ENCODE measurements around the gene RNU6-9.

The RNU6-9 gene

DNA sequence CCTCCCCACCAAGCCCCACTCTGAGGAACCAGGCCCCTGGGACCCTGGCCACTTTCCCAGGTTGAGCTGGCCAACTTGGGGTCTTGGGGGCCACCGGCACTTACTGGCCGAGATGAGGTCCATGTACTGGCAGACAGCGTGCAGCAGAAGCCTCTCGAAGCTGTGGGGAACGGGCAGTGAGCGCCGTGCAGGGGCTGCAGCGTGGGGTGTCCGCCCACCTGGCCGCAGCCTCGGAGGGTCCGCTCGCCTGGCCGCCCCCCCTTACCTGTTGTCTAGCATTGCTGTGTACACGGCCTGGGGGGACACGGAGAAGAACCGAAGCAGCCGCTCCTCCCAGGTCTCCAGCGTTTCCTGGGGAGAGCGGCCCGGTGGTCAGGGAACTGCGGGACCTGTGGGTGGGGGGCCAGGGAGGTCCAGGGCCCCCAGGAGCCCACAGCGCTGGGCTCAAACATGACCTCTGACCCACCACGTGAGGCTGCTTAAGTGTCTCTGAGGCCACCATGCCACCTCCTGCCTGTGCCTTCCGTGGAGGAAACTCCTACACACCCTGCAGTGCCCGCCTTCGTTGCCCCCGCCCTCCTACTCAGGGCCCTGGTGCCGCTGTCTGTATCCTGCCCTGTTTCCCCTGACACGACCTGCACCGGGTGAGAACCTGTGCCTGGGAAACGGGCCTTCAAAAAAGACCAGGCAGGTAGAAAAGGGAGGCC lies 6.2 kb downstream of the RNU6-9 start:
- DNase-seq: no peak

- DNase-seq: no peak
These were observed 6.7 kb downstream of the RNU6-9 start for GRCh38 chr19:900043-900301.

DNA sequence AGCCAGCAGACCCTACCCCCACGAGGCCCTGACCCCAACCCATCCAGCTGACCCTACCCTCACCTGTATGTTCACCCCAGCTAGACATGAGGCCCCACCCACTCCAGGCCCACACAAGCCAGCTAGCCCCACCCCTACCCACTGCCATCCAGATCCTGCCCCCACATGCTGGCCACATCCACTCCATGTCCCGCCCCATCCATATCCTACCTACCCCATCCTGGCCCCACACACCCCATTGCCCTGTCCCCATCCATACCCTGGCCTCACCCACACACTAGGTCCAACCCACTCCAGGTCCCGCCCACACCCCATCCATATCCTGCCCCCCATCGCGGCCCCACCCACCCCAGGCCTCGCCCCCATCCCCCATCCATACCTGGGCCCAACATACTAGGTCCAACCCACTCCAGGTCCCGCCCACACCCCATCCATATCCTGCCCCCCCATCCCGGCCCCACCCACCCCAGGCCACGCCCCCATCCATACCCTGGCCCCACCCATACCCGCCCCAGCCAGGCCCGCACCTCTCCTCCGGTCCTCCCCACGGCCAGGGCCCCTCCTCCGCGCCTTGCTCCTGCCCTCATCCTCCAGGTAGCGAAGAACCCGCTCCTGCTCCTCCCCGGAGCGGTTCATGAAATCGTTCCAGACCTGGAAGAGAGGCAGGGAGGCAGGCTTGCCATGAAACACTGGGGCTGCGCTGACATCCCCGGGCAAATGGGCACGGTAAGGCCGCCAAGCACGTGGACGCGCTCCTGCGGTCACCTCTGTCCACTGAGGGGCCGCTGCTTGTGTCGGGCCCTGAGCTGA lies 7.2 kb downstream of the RNU6-9 start:
- DNase-seq: no peak

GRCh38 chr19:901216-902092 lies 8.2 kb downstream of the RNU6-9 start:
- no peak for DNase-seq

DNA sequence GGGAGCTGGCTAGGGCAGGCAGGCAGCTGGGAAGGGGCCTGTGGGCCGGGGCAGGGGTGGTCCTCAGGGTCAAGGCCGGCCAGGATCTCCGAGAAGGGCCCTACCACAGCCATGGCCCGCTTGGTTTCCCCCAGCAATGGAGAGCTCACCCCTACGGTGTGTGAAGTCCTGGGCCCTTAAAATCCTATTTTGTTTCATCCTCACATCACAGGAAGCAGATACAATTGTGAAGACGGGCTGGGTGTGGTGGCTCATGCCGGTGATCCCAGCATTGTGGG lies 8.7 kb downstream of the RNU6-9 start:
- no peak for DNase-seq

DNA sequence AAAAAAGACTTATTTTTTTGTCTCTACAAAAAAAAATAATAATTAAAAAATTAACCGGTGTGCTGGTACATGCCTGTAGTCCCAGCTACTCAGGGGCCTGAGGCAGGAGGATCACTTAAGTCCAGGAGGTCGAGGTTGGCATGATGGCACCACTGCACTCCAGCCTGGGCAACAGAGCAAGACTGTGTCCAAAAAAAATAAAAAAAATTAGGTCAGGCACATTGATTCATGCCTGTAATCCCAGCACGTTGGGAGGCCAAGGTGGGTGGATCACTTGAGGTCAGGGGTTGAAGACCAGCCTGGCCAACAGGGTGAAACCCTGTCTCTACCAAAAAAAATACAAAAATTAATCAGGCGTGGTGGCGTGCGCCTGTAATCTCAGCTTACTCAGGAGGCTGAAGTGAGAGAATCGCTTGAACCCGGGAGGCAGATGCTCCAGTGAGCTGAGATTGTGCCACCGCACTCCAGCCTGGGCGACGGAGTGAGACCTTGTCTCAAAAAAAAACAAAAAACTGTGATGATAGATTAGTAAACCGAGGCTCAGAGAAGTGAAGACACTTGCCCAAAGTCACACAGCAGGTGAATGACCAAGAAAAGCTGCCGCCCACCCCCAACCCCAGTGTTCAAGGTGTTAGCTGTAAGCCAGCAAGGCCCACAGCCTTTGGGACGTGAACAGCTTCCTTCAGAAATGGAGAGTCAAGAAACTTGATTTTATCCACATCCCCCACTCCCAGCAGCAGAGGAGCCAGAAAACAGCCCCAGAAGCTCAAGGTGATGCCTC lies 9.4 kb downstream of the RNU6-9 start:
- no peak for DNase-seq

GRCh38 chr19:903266-903797 lies 10.0 kb downstream of the RNU6-9 start:
- DNase-seq: no peak

DNA sequence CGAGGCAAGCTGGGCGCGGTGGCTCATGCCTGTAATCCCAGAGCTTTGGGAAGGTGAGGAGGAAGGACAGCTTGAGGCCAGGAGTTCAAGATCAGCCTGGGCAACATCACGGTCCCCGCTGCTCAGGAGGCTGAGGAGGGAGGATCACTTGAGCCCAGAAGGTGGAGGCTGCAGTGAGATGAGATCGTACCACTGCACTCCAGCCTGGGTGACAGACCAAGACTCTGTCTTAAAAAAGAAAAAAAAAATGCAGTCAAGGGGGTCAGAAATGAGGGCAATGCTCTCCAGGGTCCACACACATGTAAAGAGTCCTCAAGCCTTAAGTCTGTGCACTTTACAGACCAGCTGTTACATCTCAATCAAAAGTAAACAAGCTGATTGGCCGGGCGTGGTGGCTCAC lies 11.3 kb downstream of the RNU6-9 start:
- DNase-seq: no peak

GRCh38 chr19:906480-906879 lies 13.2 kb downstream of the RNU6-9 start:
- DNase-seq: no peak

DNA sequence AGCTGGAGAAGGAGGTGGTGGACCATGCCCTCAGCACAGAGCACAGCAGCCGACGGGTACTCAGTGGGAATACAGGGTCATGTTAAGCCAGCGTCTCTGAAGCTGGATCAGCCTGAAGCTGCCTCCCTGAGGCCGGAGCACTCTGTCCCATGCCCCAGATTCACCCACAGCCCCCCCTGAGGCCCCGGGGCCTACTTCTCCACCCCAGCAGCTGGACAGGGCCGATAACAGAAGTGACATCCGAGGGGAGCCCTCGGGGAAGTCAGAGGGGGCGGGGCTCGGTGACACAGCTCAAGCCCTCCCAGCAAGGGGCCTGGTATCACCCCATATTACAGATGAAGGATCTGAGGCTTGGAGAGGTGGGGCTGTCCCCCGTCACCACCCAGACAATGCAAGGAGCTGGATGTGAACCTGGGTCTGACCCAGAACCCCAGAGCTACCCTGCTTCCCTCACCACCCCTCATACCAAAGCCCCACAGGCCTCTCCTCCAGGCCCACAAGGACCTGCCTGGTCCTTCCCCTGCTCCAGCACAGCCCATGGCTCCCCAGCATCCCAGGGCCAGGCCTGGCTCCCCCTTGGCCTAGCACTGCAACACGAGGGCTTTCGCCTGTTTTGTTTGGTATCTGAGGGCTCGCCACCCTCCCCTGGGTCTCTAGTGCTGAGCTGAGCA lies 14.0 kb downstream of the RNU6-9 start:
- no peak for DNase-seq

DNA sequence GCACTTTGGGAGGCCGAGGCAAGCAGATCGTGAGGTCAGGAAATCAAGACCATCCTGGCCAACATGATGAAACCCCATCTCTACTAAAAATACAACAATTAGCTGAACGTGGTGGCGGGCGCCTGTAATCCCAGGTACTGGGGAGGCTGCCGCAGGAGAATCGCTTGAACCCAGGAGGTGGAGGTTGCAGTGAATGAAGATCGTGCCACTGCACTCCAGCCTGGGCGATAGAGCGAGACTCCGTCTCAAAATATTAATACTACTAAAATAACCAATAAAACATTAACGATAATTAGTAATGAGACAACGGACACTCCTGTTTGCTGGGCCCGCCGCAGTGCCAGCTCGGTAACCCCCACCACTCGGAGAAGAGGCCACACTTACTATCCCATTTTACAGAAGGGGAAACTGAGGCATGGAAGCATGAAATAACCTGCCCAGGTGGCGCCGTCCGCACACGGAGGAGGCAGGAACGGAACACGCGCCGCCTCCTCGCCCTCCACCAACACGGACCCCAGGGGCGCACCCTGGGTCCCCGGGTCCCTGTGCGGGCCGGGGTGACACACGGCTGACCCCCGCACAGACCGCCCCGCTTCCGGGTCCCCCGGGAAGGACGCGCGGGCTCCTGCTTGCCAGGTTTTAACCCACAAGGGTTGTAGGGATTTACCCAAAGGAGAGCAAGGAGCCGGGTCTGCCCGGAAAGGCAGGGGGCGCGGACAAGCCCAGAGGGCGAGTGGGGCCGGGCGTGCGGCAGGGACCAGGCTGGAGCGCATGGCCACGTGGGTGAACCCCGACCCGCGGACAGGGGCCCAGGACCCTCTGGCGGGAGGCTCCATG lies 18.1 kb downstream of the RNU6-9 start:
- DNase-seq: no peak

GRCh38 chr19:912181-913079 lies 19.1 kb downstream of the RNU6-9 start:
- no peak for DNase-seq

- DNase-seq: no peak
These were observed 19.9 kb downstream of the RNU6-9 start, which contains the start of gene R3HDM4 for GRCh38 chr19:913080-913748. TSS of gene R3HDM4 (minus strand) at chr19:913219. CDS start at chr19:913157, 62 bp downstream.

GRCh38 chr19:916645-917322 lies 23.5 kb downstream of the RNU6-9 start:
- no peak for DNase-seq

DNA sequence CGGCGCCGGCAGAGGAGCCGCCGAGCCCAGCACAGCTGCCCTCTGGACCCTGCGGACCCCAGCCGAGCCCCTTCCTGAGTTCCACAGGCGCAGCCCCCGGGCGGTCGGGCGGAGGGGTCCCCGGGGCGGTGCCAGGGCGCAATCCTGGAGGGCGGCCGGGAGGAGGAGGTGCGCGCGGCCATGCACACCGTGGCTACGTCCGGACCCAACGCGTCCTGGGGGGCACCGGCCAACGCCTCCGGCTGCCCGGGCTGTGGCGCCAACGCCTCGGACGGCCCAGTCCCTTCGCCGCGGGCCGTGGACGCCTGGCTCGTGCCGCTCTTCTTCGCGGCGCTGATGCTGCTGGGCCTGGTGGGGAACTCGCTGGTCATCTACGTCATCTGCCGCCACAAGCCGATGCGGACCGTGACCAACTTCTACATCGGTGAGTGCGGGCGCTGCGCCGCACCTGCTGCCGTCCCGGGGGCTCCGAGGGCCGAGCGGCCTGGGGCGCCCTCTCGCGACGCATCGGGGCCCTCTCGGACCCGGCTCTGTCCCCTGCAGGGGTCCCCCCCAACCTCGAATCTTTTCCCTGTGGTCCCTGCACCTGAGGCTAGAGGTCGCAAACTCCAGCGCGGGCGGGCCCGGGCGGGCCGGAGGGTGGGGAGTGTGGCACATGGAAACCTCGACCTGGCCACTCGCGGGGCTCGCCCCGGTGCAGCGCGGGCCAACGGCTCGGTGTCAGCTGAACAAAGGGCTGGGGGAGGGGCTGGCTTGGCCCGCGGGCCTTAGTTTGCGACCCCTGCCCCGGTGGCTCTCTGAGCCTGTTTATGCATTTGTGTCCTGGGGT lies 24.3 kb downstream of the RNU6-9 start, which contains the start of gene KISS1R:
Gene KISS1R, plus strand, starts transcription at position 11 of the 829 bp plus-strand sequence. Its CDS starts 170 bp downstream, at position 181.
- DNase-seq: no peak

GRCh38 chr19:918152-918437 lies 24.8 kb downstream of the RNU6-9 start:
- no peak for DNase-seq

- DNase-seq: no peak
These were observed 25.4 kb downstream of the RNU6-9 start for GRCh38 chr19:918481-919198.
